Kidney capillary endothelial cell (primary cell): ENCODE data around the gene PTGER3.
"Not testable (repeated sequence)": the region's sequence is repeated elsewhere in the genome, so short reads cannot be mapped to it uniquely, and the experiment has no call there.

Experiments used
- DNase-seq: peaks from one replicate; pipeline ENCODE4 v3.0.0-alpha.2; 2018; ENCODE audit warnings: low spot score

The PTGER3 gene

GRCh38 chr1:70947835-70948234 is 99.8 kb downstream of the PTGER3 start:
- DNase-seq: no peak

- DNase-seq: no peak
These were observed 101.9 kb downstream of the PTGER3 start for GRCh38 chr1:70945676-70946075.

GRCh38 chr1:70945251-70945650 is 102.4 kb downstream of the PTGER3 start:
- no peak for DNase-seq

GRCh38 chr1:70941563-70941962 is 106.1 kb downstream of the PTGER3 start:
- DNase-seq: no peak

- not testable (repeated sequence) for DNase-seq
These were observed 107.2 kb downstream of the PTGER3 start for GRCh38 chr1:70940398-70940797.

GRCh38 chr1:70934194-70934961 is 113.2 kb downstream of the PTGER3 start:
- no peak for DNase-seq

- no peak for DNase-seq
These were observed 117.6 kb downstream of the PTGER3 start for GRCh38 chr1:70930062-70930461.

GRCh38 chr1:70922196-70922595 is 125.4 kb downstream of the PTGER3 start:
- DNase-seq: no peak
